A549 treated with DMSO at 1 μM for 4 hours (cell line): ENCODE data around the gene MPP7. TPM values are rescaled to one million over a fixed set of nuclear protein-coding genes. Genes with fewer than 3 reads are reported as not detected.

Source experiments
- total RNA-seq: library from RNA; stranded (reverse); fragments of 200-300 nt; extraction: Qiagen RNA extraction; gene quantifications from 5 replicates; pipeline ENCODE4 v1.2.3, GENCODE V29; 2022; ENCODE audit warnings: low read depth

The MPP7 gene
- total RNA-seq, result 0.08 to 0.24 TPM (median 0.15 TPM) in 5 replicates

GRCh38 chr10:28302638-28303488 is at the start of gene MPP7:
MPP7 (minus strand) TSS chr10:28303064; CDS start chr10:28238604, 64,460 bp downstream.

Other genes with a start within 250 kb of the MPP7 start
- 64.7 to 86.5 TPM (median 78.4 TPM) in 5 replicates for gene WAC, start 230.1 kb upstream of the MPP7 start, total RNA-seq